IMR-90 (cell line): Measurements from ENCODE around the gene ARHGAP12. TPM values are rescaled to one million over a fixed set of nuclear protein-coding genes. Genes with fewer than 3 reads are reported as not detected.

ENCODE experiments used
- ATAC-seq: fragments of 200-7000 bp; cut with Tn5 transposase; 2 replicates; pipeline ENCODE4 v1.9.1; 2020; ENCODE audit warnings: low read depth, mild to moderate bottlenecking, moderate library complexity
- BruUV-seq: library from RNA; stranded (reverse); fragments of 400-500 nt; replicated peaks from 2 replicates; lab custom pipeline; 2021; lab: Mats Ljungman, UMichigan
- CTCF ChIA-PET: fragments of 300-600 bp; formaldehyde crosslinking; extraction: SDS; loops from one replicate; lab custom pipeline; 2021; ENCODE audit warnings: antibody characterized with exemption; lab: Yijun Ruan, JAX
- POLR2A ChIA-PET: fragments of 300-600 bp; sonication (Branson Sonifier 250); formaldehyde crosslinking; loops from one replicate; lab custom pipeline; 2022; ENCODE audit warnings: antibody characterized with exemption; ENCODE audit not compliant: unreplicated experiment; lab: Charles Lee
- DNase-seq: peaks from one replicate; pipeline ENCODE4 v3.0.0; 2013
- H2AFZ ChIP-seq: replicated peaks from 2 replicates; pipeline ENCODE3; 2013; ENCODE audit warnings: low read length, mild to moderate bottlenecking; ENCODE audit not compliant: poor library complexity
- H2AK5ac ChIP-seq: 2 replicates; pipeline ENCODE4 v1.6.1; 2013; ENCODE audit warnings: low read depth, low read length, inconsistent platforms
- H2AK9ac ChIP-seq: replicated peaks from 2 replicates; pipeline ENCODE3; 2013; ENCODE audit warnings: mild to moderate bottlenecking, low read depth, low read length, moderate library complexity; ENCODE audit not compliant: poor library complexity
- H2BK120ac ChIP-seq: 2 replicates; pipeline ENCODE4 v1.6.1; 2013; ENCODE audit warnings: low read depth, low read length, inconsistent platforms
- H2BK15ac ChIP-seq: 3 replicates; pipeline ENCODE4 v1.6.1; 2013; ENCODE audit warnings: low read depth, low read length, inconsistent platforms
- H2BK20ac ChIP-seq: 2 replicates; pipeline ENCODE4 v1.6.1; 2013; ENCODE audit warnings: low read depth, mild to moderate bottlenecking, inconsistent platforms, low read length, moderate library complexity
- H2BK5ac ChIP-seq: 2 replicates; pipeline ENCODE4 v1.6.1; 2013; ENCODE audit warnings: mild to moderate bottlenecking, low read depth, low read length, inconsistent platforms; ENCODE audit not compliant: poor library complexity, severe bottlenecking
- H3K14ac ChIP-seq: replicated peaks from 2 replicates; pipeline ENCODE4 v1.6.1; 2013; ENCODE audit warnings: low read depth, low read length, inconsistent platforms
- H3K18ac ChIP-seq: 2 replicates; pipeline ENCODE4 v1.6.1; 2013; ENCODE audit warnings: low read depth, low read length, control low read depth
- H3K23ac ChIP-seq: 2 replicates; pipeline ENCODE4 v1.6.1; 2013; ENCODE audit warnings: low read depth, low read length, inconsistent platforms
- H3K27ac ChIP-seq: 2 replicates; pipeline ENCODE4 v1.5.1; 2013; ENCODE audit warnings: mild to moderate bottlenecking, control low read depth, low read length; ENCODE audit not compliant: insufficient read depth
- H3K27me3 ChIP-seq: 2 replicates; pipeline ENCODE4 v1.6.1; 2013; ENCODE audit warnings: low read length; ENCODE audit not compliant: control insufficient read depth, insufficient read depth
- H3K36me3 ChIP-seq: 2 replicates; pipeline ENCODE4 v1.6.1; 2013; ENCODE audit warnings: low read length, mixed read lengths; ENCODE audit not compliant: control insufficient read depth, insufficient read depth
- H3K4ac ChIP-seq: 2 replicates; pipeline ENCODE4 v1.6.1; 2013; ENCODE audit warnings: low read depth, low read length, inconsistent platforms
- H3K4me1 ChIP-seq: 2 replicates; pipeline ENCODE4 v1.6.1; 2013; ENCODE audit warnings: low read length, mixed read lengths; ENCODE audit not compliant: control insufficient read depth, insufficient read depth
- H3K4me2 ChIP-seq: 2 replicates; pipeline ENCODE4 v1.6.1; 2013; ENCODE audit warnings: low read depth, mild to moderate bottlenecking, control low read depth, low read length, moderate library complexity
- H3K4me3 ChIP-seq: 2 replicates; pipeline ENCODE4 v1.5.1; 2013; ENCODE audit warnings: low read depth, mild to moderate bottlenecking, control low read depth, low read length, moderate library complexity; ENCODE audit not compliant: insufficient read depth
- H3K56ac ChIP-seq: 2 replicates; pipeline ENCODE4 v1.6.1; 2013; ENCODE audit warnings: low read length, inconsistent platforms; ENCODE audit not compliant: insufficient read depth; ENCODE audit errors: extremely low read depth
- H3K79me1 ChIP-seq, 2 experiments: 2 replicates each; pipeline ENCODE4 v1.6.1; 2013; ENCODE audit warnings: low read length in 2 of 2, inconsistent platforms in 1 of 2, low read depth in 1 of 2
- H3K9ac ChIP-seq: 2 replicates; pipeline ENCODE4 v1.6.1; 2013; ENCODE audit warnings: low read depth, low read length, control low read depth
- H3K9me1 ChIP-seq: 2 replicates; pipeline ENCODE4 v1.6.1; 2013; ENCODE audit warnings: low read length, inconsistent platforms; ENCODE audit not compliant: insufficient read depth
- H3K9me3 ChIP-seq: 2 replicates; pipeline ENCODE4 v1.6.1; 2013; ENCODE audit warnings: low read length; ENCODE audit not compliant: control insufficient read depth, insufficient read depth
- H4K20me1 ChIP-seq: 2 replicates; pipeline ENCODE4 v1.6.1; 2013; ENCODE audit warnings: low read length, inconsistent platforms; ENCODE audit not compliant: insufficient read depth
- H4K5ac ChIP-seq: 2 replicates; pipeline ENCODE4 v1.6.1; 2013; ENCODE audit warnings: mild to moderate bottlenecking, low read depth, low read length, control low read depth
- H4K8ac ChIP-seq, 2 experiments: 2 replicates each; pipeline ENCODE4 v1.6.1; 2013; ENCODE audit warnings: low read depth in 2 of 2, low read length in 2 of 2, control low read depth in 1 of 2, inconsistent platforms in 1 of 2
- H4K91ac ChIP-seq: 2 replicates; pipeline ENCODE4 v1.6.1; 2013; ENCODE audit warnings: low read depth, low read length, inconsistent platforms; ENCODE audit not compliant: insufficient read depth
- BHLHE40 ChIP-seq: fragments of 150-350 bp; IDR thresholded peaks from 2 replicates; pipeline ENCODE4 v1.6.1; 2016; ENCODE audit warnings: mild to moderate bottlenecking, low read depth, low read length
- CHD1 ChIP-seq: IDR thresholded peaks from 2 replicates; pipeline ENCODE4 v1.6.1; 2012; ENCODE audit warnings: low read depth, low read length, improper control_type of control experiment
- FOS ChIP-seq: fragments of 150-350 bp; IDR thresholded peaks from 2 replicates; pipeline ENCODE4 v1.6.1; 2016; ENCODE audit warnings: low read depth, low read length
- MAFK ChIP-seq: IDR thresholded peaks from 2 replicates; pipeline ENCODE4 v1.6.1; 2012; ENCODE audit warnings: low read depth, low read length, improper control_type of control experiment
- NFE2L2 ChIP-seq: fragments of 150-350 bp; IDR thresholded peaks from 2 replicates; pipeline ENCODE4 v1.6.1; 2016; ENCODE audit warnings: low read depth, mild to moderate bottlenecking, low read length
- POLR2A ChIP-seq: IDR thresholded peaks from 2 replicates; pipeline ENCODE4 v1.6.1; 2012; ENCODE audit warnings: mild to moderate bottlenecking, low read depth, low read length
- RAD21 ChIP-seq: IDR thresholded peaks from 2 replicates; pipeline ENCODE4 v1.6.1; 2012; ENCODE audit warnings: low read length, improper control_type of control experiment
- SMC3 ChIP-seq: fragments of 150-350 bp; IDR thresholded peaks from 2 replicates; pipeline ENCODE4 v1.6.1; 2016; ENCODE audit warnings: low read depth, mild to moderate bottlenecking, antibody characterized with exemption, low read length, moderate library complexity
- WGBS, 2 experiments: methylation state at CpG; one replicate each; pipeline versions ENCODE4 v1.1.5 to v1.1.7; 2013; ENCODE audit warnings: missing lambda C conversion rate in 2 of 2; ENCODE audit not compliant: insufficient read length in 1 of 2; ENCODE audit errors: extremely low coverage in 2 of 2; 5-methylcytosine and 5-hydroxymethylcytosine counted together
- dilution Hi-C: fragments of 300-500 bp; cut with HindIII; formaldehyde crosslinking; loops from one replicate; pipeline ENCODE4 v1.14.3; 2018; ENCODE audit warnings: low sequenced_read_pairs; ENCODE audit not compliant: unreplicated experiment
- in situ Hi-C: fragments of 300-500 bp; cut with MboI; formaldehyde crosslinking; loops from 3 replicates; pipeline ENCODE4 v1.14.3; 2019; ENCODE audit warnings: low sequenced_read_pairs, inconsistent platforms, mixed read lengths
- intact Hi-C: fragments of 100-400 bp; cut with micrococcal nuclease; formaldehyde crosslinking; loops from 2 replicates; pipeline ENCODE4 v1.10.0; 2022
- polyA plus RNA-seq, 3 experiments: library from polyadenylated mRNA; depleted of rRNA; stranded (reverse); fragments of >200 nt; gene quantifications; 2 replicates each; pipeline ENCODE4 v1.2.3, GENCODE V29; 2012; ENCODE audit warnings: low replicate concordance in 1 of 3
- total RNA-seq: library from RNA; depleted of rRNA; stranded (reverse); fragments of >200 nt; gene quantifications from 2 replicates; pipeline ENCODE4 v1.2.3, GENCODE V29; 2012
- TF ChIP-seq, protein P1 (sequence below): fragments of 150-350 bp; IDR thresholded peaks from 2 replicates; pipeline ENCODE4 v1.6.1; 2016; ENCODE audit warnings: low read depth, mild to moderate bottlenecking, low read length, moderate library complexity, borderline replicate concordance
- TF ChIP-seq, protein P2 (sequence below): conservative IDR thresholded peaks from 2 replicates; pipeline ENCODE4 v1.5.1; 2012; ENCODE audit warnings: mild to moderate bottlenecking, low read depth, low read length, improper control_type of control experiment

Gene ARHGAP12
- total and polyA plus RNA-seq, 2 of the 4 experiments (the other 2 are of a cell fraction): 9.0 to 28.5 TPM

DNA sequence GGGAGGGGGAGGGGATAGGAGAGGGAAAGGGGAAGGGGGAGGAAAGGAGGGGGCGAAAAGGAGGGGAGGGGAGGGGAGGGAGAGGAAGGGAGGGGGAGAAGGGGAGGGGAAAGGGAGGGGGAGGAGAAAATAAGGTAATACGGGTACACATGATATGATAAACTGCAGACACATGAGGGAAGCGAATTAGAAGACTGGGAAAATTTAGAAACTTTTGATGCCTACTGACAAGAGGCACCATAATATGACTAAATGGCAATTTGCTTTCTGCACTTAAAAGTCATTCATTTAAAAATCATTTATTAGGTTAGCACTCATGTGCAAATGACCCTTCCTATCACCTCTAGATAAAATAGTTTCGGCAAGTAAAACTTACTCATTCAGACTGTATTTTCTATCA is 73.6 kb downstream of the ARHGAP12 start:
- dilution Hi-C loops (no loop called here), intact Hi-C loops (no loop called here), in situ Hi-C loops (loop anchor here (5.0 to 25.0 kb wide), 2 partner anchors 152 to 357 kb away; no protein-coding TSS in a partner anchor)
- Histone ChIP-seq H3K4me3 (no peak overlapping the region), H2BK15ac (no peak overlapping the region), H2AFZ (no peak overlapping the region), H3K18ac (no peak overlapping the region), H3K27me3 (no peaks in the 10 kb centered on the region), H3K27ac (no peak overlapping the region), H2BK20ac (no peak overlapping the region), H3K14ac (no peak overlapping the region), H3K4ac (no peak overlapping the region), H2AK5ac (no peak overlapping the region), H3K4me1 (no peaks in the 10 kb centered on the region), H4K5ac (no peak overlapping the region), H3K79me1 (peaks cover 19 to 38% of the 10 kb centered on the region in 2 experiments), H2BK5ac (no peak overlapping the region), H3K4me2 (no peak overlapping the region), H4K8ac (no peak overlapping the region), H3K23ac (no peak overlapping the region), H3K9me3 (no peaks in the 10 kb centered on the region), H3K36me3 (peaks cover 8% of the 10 kb centered on the region), H3K56ac (no peak overlapping the region), H4K91ac (no peak overlapping the region), H2AK9ac (no peak overlapping the region), H3K9ac (no peak overlapping the region), H2BK120ac (no peak overlapping the region), H4K20me1 (peaks cover 8% of the 10 kb centered on the region; the same call in 1 of the 2 replicates), H3K9me1 (no peaks in the 10 kb centered on the region)
- TF ChIP-seq, protein P1, sequence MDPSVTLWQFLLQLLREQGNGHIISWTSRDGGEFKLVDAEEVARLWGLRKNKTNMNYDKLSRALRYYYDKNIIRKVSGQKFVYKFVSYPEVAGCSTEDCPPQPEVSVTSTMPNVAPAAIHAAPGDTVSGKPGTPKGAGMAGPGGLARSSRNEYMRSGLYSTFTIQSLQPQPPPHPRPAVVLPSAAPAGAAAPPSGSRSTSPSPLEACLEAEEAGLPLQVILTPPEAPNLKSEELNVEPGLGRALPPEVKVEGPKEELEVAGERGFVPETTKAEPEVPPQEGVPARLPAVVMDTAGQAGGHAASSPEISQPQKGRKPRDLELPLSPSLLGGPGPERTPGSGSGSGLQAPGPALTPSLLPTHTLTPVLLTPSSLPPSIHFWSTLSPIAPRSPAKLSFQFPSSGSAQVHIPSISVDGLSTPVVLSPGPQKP: no peak
- no peak for TF ChIP-seq RAD21
- no peak for TF ChIP-seq MAFK
- TF ChIP-seq NFE2L2: no peak
- TF ChIP-seq POLR2A: no peak
- no peak for TF ChIP-seq BHLHE40
- no peak for TF ChIP-seq FOS
- TF ChIP-seq CHD1: no peak
- TF ChIP-seq, protein P2, sequence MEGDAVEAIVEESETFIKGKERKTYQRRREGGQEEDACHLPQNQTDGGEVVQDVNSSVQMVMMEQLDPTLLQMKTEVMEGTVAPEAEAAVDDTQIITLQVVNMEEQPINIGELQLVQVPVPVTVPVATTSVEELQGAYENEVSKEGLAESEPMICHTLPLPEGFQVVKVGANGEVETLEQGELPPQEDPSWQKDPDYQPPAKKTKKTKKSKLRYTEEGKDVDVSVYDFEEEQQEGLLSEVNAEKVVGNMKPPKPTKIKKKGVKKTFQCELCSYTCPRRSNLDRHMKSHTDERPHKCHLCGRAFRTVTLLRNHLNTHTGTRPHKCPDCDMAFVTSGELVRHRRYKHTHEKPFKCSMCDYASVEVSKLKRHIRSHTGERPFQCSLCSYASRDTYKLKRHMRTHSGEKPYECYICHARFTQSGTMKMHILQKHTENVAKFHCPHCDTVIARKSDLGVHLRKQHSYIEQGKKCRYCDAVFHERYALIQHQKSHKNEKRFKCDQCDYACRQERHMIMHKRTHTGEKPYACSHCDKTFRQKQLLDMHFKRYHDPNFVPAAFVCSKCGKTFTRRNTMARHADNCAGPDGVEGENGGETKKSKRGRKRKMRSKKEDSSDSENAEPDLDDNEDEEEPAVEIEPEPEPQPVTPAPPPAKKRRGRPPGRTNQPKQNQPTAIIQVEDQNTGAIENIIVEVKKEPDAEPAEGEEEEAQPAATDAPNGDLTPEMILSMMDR: no peak
- TF ChIP-seq SMC3: no peak
- DNase-seq (no peak), ATAC-seq (no peak)
- ChIA-PET POLR2A (no interaction called here), CTCF (interaction anchor here (0.6 kb wide), 1 partner anchor 265 kb away, joined by 3 read pairs; no protein-coding TSS in a partner anchor)
- no TSS peak for BruUV-seq
- WGBS, 2 experiments: no CpG with 5 or more reads among the region's 4 CpGs
